H9 (cell line): ENCODE measurements around the gene ADA. TPM values are rescaled to one million over a fixed set of nuclear protein-coding genes. Genes with fewer than 3 reads are reported as not detected.

ENCODE experiments used
- DNase-seq: peaks from one replicate; pipeline ENCODE4 v3.0.0-alpha.2; 2017
- H2AFZ ChIP-seq: one replicate; pipeline ENCODE4 v1.6.1; 2013; ENCODE audit warnings: mild to moderate bottlenecking, low read length, control low read depth, moderate library complexity
- H2AK5ac ChIP-seq: 2 replicates; pipeline ENCODE4 v1.6.1; 2013; ENCODE audit warnings: low read length, control low read depth, mixed read lengths; ENCODE audit not compliant: insufficient read length
- H2BK120ac ChIP-seq: one replicate; pipeline ENCODE4 v1.6.1; 2013; ENCODE audit warnings: low read depth, mild to moderate bottlenecking, low read length, control low read depth, inconsistent platforms; ENCODE audit not compliant: poor library complexity, severe bottlenecking
- H2BK12ac ChIP-seq: 2 replicates; pipeline ENCODE4 v1.6.1; 2013; ENCODE audit warnings: low read length, control low read depth, mixed read lengths, low read depth; ENCODE audit not compliant: insufficient read length
- H2BK15ac ChIP-seq: 2 replicates; pipeline ENCODE4 v1.6.1; 2013; ENCODE audit warnings: low read depth, low read length, control low read depth
- H2BK20ac ChIP-seq: one replicate; pipeline ENCODE4 v1.6.1; 2013; ENCODE audit warnings: low read depth, mild to moderate bottlenecking, low read length, control low read depth, inconsistent platforms; ENCODE audit not compliant: poor library complexity, severe bottlenecking
- H2BK5ac ChIP-seq: 2 replicates; pipeline ENCODE4 v1.6.1; 2013; ENCODE audit warnings: low read length, control low read depth, mixed read lengths; ENCODE audit not compliant: insufficient read length
- H3K14ac ChIP-seq: 2 replicates; pipeline ENCODE4 v1.6.1; 2013; ENCODE audit warnings: low read length, control low read depth; ENCODE audit not compliant: insufficient read depth
- H3K18ac ChIP-seq: 2 replicates; pipeline ENCODE4 v1.6.1; 2013; ENCODE audit warnings: low read depth, mild to moderate bottlenecking, mixed read lengths, low read length, control low read depth; ENCODE audit not compliant: insufficient read length
- H3K23ac ChIP-seq: 2 replicates; pipeline ENCODE4 v1.6.1; 2013; ENCODE audit warnings: low read length, control low read depth, mixed read lengths, low read depth; ENCODE audit not compliant: insufficient read length
- H3K23me2 ChIP-seq: 2 replicates; pipeline ENCODE4 v1.6.1; 2013; ENCODE audit warnings: low read depth, mild to moderate bottlenecking, mixed read lengths, low read length, control low read depth; ENCODE audit not compliant: insufficient read length, poor library complexity, severe bottlenecking
- H3K27ac ChIP-seq: 2 replicates; pipeline ENCODE4 v1.5.1; 2013; ENCODE audit warnings: low read length, control low read depth, mixed read lengths, low read depth; ENCODE audit not compliant: insufficient read length
- H3K27me3 ChIP-seq: 2 replicates; pipeline ENCODE4 v1.6.1; 2013; ENCODE audit warnings: low read length, control low read depth, inconsistent platforms; ENCODE audit not compliant: insufficient read depth
- H3K4ac ChIP-seq: 2 replicates; pipeline ENCODE4 v1.6.1; 2013; ENCODE audit warnings: low read depth, mild to moderate bottlenecking, control low read depth, inconsistent platforms, low read length, moderate library complexity
- H3K4me1 ChIP-seq: 2 replicates; pipeline ENCODE4 v1.6.1; 2013; ENCODE audit warnings: low read length, control low read depth, inconsistent platforms; ENCODE audit not compliant: insufficient read depth
- H3K4me2 ChIP-seq: 2 replicates; pipeline ENCODE4 v1.6.1; 2013; ENCODE audit warnings: low read length, control low read depth, mixed read lengths; ENCODE audit not compliant: insufficient read length, insufficient read depth
- H3K56ac ChIP-seq: 2 replicates; pipeline ENCODE4 v1.6.1; 2013; ENCODE audit warnings: low read depth, mild to moderate bottlenecking, mixed read lengths, low read length, control low read depth; ENCODE audit not compliant: insufficient read length
- H3K79me1 ChIP-seq: 2 replicates; pipeline ENCODE4 v1.6.1; 2013; ENCODE audit warnings: low read depth, mild to moderate bottlenecking, moderate library complexity, low read length, control low read depth, inconsistent platforms; ENCODE audit not compliant: insufficient read depth, poor library complexity, severe bottlenecking
- H3K79me2 ChIP-seq: 2 replicates; pipeline ENCODE4 v1.6.1; 2013; ENCODE audit warnings: low read length, control low read depth, inconsistent platforms; ENCODE audit not compliant: insufficient read depth
- H3K9ac ChIP-seq: 2 replicates; pipeline ENCODE4 v1.6.1; 2013; ENCODE audit warnings: low read length, control low read depth, mixed read lengths; ENCODE audit not compliant: insufficient read length; ENCODE audit errors: extremely low read depth
- H3K9me3 ChIP-seq: one replicate; pipeline ENCODE4 v1.6.1; 2013; ENCODE audit warnings: low read depth, low read length, inconsistent platforms; ENCODE audit not compliant: control insufficient read depth
- H3T11ph ChIP-seq: one replicate; pipeline ENCODE4 v1.6.1; 2013; ENCODE audit warnings: mild to moderate bottlenecking, low read length, control low read depth, inconsistent platforms
- H4K20me1 ChIP-seq: one replicate; pipeline ENCODE4 v1.6.1; 2013; ENCODE audit not compliant: control insufficient read depth, insufficient read length, insufficient read depth
- H4K5ac ChIP-seq: 2 replicates; pipeline ENCODE4 v1.6.1; 2013; ENCODE audit warnings: low read depth, mild to moderate bottlenecking, mixed read lengths, low read length, control low read depth; ENCODE audit not compliant: insufficient read length
- H4K8ac ChIP-seq: replicated peaks from 2 replicates; pipeline ENCODE4 v1.6.1; 2013; ENCODE audit warnings: low read length, control low read depth, mixed read lengths, low read depth; ENCODE audit not compliant: insufficient read length
- H4K91ac ChIP-seq: 2 replicates; pipeline ENCODE4 v1.6.1; 2013; ENCODE audit warnings: low read depth, mild to moderate bottlenecking, moderate library complexity, mixed read lengths, low read length, control low read depth; ENCODE audit not compliant: insufficient read length
- H3K27ac Mint-ChIP-seq, 3 experiments: 2 replicates in 2 of 3; 3 replicates in 1 of 3; pipeline ENCODE4 v1.8.0; 2020 to 2021; ENCODE audit warnings: mixed read lengths in 3 of 3, mild to moderate bottlenecking in 1 of 3, moderate library complexity in 1 of 3
- H3K27me3 Mint-ChIP-seq: 2 replicates; pipeline ENCODE4 v1.8.0; 2021; ENCODE audit warnings: low read depth, mild to moderate bottlenecking, moderate library complexity, mixed read lengths
- H3K36me3 Mint-ChIP-seq, 3 experiments: 2 replicates in 2 of 3; 3 replicates in 1 of 3; pipeline ENCODE4 v1.8.0; 2020 to 2021; ENCODE audit warnings: low read depth in 3 of 3, mixed read lengths in 3 of 3; ENCODE audit not compliant: insufficient read depth in 1 of 3
- H3K4me1 Mint-ChIP-seq, 2 experiments: 2 replicates each; pipeline ENCODE4 v1.8.0; 2020; ENCODE audit warnings: mixed read lengths in 2 of 2
- H3K4me3 Mint-ChIP-seq, 2 experiments: 2 replicates in 1 of 2; 3 replicates in 1 of 2; pipeline ENCODE4 v1.8.0; 2020 to 2021; ENCODE audit warnings: mild to moderate bottlenecking in 2 of 2, mixed read lengths in 2 of 2, moderate library complexity in 1 of 2
- H3K9me3 Mint-ChIP-seq, 2 experiments: 2 replicates in 1 of 2; 3 replicates in 1 of 2; pipeline ENCODE4 v1.8.0; 2020; ENCODE audit warnings: mild to moderate bottlenecking in 2 of 2, mixed read lengths in 2 of 2, moderate library complexity in 1 of 2
- WGBS: extraction: QIAGEN DNeasy Blood & Tissue Kit; methylation state at CpG from one replicate; pipeline ENCODE4 v1.1.7; 2013; ENCODE audit warnings: missing lambda C conversion rate, low lambda C conversion rate, mixed read lengths; ENCODE audit not compliant: insufficient read length; ENCODE audit errors: extremely low coverage; 5-methylcytosine and 5-hydroxymethylcytosine counted together
- total RNA-seq: library from RNA; stranded (reverse); gene quantifications from 2 replicates; pipeline ENCODE4 v1.2.1, GENCODE V29; 2021
- TF ChIP-seq, protein P1 (sequence below): fragments of 200-600 bp; sonication (generic); conservative IDR thresholded peaks from 3 replicates; pipeline ENCODE4 v1.8.0; 2021; ENCODE audit warnings: antibody characterized with exemption, mild to moderate bottlenecking

Gene ADA
- total RNA-seq, 1 experiment from 2014 or later: 22.0 TPM

DNA sequence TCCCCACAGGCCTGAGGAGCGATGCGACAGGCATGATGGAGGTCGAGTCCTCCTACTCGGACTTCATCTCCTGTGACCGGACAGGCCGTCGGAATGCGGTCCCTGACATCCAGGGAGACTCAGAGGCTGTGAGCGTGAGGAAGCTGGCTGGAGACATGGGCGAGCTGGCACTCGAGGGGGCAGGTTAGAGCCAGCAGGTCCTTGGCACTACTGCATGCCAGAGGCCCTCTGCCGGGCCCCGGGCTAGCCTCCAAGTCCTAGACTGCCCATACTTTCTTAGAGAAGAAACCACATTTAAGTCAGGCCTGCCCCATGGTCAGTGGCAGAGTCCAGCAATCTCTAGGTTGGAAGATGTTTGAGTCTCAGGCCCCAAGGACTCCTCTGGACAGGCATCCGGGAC lies 37.0 kb downstream of the ADA start:
- Histone ChIP-seq H3K9me3 (no peaks in the 10 kb centered on the region), H4K91ac (no peak overlapping the region), H4K20me1 (no peaks in the 10 kb centered on the region), H3K4me2 (no peak overlapping the region), H3T11ph (no peak overlapping the region), H3K9ac (no peak overlapping the region), H3K4ac (no peak overlapping the region), H3K79me2 (no peaks in the 10 kb centered on the region), H2BK12ac (no peak overlapping the region), H3K18ac (no peak overlapping the region), H2AFZ (no peak overlapping the region), H3K27ac (no peak overlapping the region), H3K27me3 (peaks cover 5% of the 10 kb centered on the region; the same call in 1 of the 2 replicates), H3K23me2 (no peaks in the 10 kb centered on the region), H3K56ac (no peak overlapping the region), H4K5ac (no peak overlapping the region), H4K8ac (no peak overlapping the region), H3K14ac (no peak overlapping the region), H2AK5ac (no peak overlapping the region), H3K79me1 (no peaks in the 10 kb centered on the region), H2BK15ac (no peak overlapping the region), H3K4me1 (peaks cover 3% of the 10 kb centered on the region; the same call in 1 of the 2 replicates), H2BK120ac (no peak overlapping the region), H2BK5ac (no peak overlapping the region), H2BK20ac (no peak overlapping the region), H3K23ac (no peak overlapping the region)
- H3K27ac Mint-ChIP-seq: no peak overlapping the region
- H3K4me1 Mint-ChIP-seq: peaks cover 41 to 49% of the 10 kb centered on the region in 2 experiments
- no peaks in the 10 kb centered on the region; a peak in 2 of 5 replicates for H3K9me3 Mint-ChIP-seq
- peaks cover 46% of the 10 kb centered on the region for H3K27me3 Mint-ChIP-seq
- no CpG with 5 or more reads among the region's 14 CpGs for WGBS
- no peak overlapping the region for H3K4me3 Mint-ChIP-seq
- DNase-seq: no peak
- TF ChIP-seq, protein P1, sequence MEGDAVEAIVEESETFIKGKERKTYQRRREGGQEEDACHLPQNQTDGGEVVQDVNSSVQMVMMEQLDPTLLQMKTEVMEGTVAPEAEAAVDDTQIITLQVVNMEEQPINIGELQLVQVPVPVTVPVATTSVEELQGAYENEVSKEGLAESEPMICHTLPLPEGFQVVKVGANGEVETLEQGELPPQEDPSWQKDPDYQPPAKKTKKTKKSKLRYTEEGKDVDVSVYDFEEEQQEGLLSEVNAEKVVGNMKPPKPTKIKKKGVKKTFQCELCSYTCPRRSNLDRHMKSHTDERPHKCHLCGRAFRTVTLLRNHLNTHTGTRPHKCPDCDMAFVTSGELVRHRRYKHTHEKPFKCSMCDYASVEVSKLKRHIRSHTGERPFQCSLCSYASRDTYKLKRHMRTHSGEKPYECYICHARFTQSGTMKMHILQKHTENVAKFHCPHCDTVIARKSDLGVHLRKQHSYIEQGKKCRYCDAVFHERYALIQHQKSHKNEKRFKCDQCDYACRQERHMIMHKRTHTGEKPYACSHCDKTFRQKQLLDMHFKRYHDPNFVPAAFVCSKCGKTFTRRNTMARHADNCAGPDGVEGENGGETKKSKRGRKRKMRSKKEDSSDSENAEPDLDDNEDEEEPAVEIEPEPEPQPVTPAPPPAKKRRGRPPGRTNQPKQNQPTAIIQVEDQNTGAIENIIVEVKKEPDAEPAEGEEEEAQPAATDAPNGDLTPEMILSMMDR: no peak
- peaks cover 7 to 38% (median 25%) of the 10 kb centered on the region in 3 experiments for H3K36me3 Mint-ChIP-seq
